Progenitor cell of endocrine pancreas (in vitro differentiated cells): ENCODE results near the gene CFAP73. TPM values are rescaled to one million over a fixed set of nuclear protein-coding genes. Genes with fewer than 3 reads are reported as not detected.
"Not testable (repeated sequence)": the region's sequence is repeated elsewhere in the genome, so short reads cannot be mapped to it uniquely, and the experiment has no call there.

ENCODE experiments used
- DNase-seq: peaks from one replicate; pipeline ENCODE4 v3.0.0; 2021; ENCODE audit warnings: low spot score; ENCODE audit not compliant: unreplicated experiment
- H3K27ac Mint-ChIP-seq: 2 replicates; pipeline ENCODE4 v1.8.0; 2021; ENCODE audit warnings: mild to moderate bottlenecking, moderate library complexity, mixed read lengths
- H3K27me3 Mint-ChIP-seq: 2 replicates; pipeline ENCODE4 v1.8.0; 2021; ENCODE audit warnings: mixed read lengths
- H3K36me3 Mint-ChIP-seq: 2 replicates; pipeline ENCODE4 v1.8.0; 2022; ENCODE audit warnings: mixed read lengths; ENCODE audit not compliant: insufficient read depth
- H3K4me1 Mint-ChIP-seq: 2 replicates; pipeline ENCODE4 v1.8.0; 2021; ENCODE audit warnings: low read depth, mixed read lengths
- H3K4me3 Mint-ChIP-seq: 2 replicates; pipeline ENCODE4 v1.8.0; 2021; ENCODE audit warnings: low read depth, mild to moderate bottlenecking, moderate library complexity, mixed read lengths
- H3K9me3 Mint-ChIP-seq: 2 replicates; pipeline ENCODE4 v1.8.0; 2021; ENCODE audit warnings: low read depth, mixed read lengths
- total RNA-seq: library from RNA; stranded (reverse); gene quantifications from 2 replicates; pipeline ENCODE4 v1.2.1, GENCODE V29; 2021
- TF ChIP-seq, protein P1 (sequence below): fragments of 200-600 bp; sonication (generic); IDR thresholded peaks from one replicate; pipeline ENCODE4 v1.5.0; 2021; ENCODE audit warnings: antibody characterized with exemption, mild to moderate bottlenecking; ENCODE audit not compliant: unreplicated experiment

The CFAP73 gene
- total RNA-seq, 1 donor from 2014 or later, result not detected

DNA sequence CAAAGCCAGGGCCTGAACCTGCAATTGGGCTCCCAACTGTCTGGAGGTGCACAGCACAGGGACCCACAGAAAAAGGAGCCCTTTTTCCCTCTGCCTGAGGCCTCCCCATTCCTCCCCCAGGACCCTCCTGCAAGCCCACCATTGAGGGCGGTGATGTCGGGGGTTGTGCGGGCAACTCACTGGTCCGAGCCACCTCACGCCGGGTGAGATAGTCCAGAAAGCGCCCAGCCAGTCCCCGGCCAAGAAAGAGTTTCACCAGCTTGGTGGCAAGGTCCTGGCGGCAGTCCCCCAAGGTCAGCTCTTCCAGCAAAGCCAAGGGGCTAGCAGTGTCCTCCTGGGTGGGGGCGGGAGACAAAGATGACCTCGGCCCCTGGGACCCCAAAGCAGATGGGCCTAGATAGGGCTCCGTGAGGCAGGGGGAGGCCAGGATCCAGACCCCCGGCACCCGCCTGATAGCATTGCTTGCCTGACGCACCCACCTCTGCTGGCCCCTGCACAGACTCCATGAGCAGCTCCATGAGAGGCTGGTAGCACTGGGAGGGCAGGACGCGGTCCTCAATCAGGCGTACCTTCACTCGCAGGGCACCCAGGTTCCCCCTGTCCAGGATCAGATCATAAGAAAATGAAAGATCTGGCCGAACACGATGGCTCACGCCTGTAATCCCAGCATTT is 33.9 kb upstream of the CFAP73 start:
- H3K9me3 Mint-ChIP-seq, result no peaks in the 10 kb centered on the region
- TF ChIP-seq, protein P1, sequence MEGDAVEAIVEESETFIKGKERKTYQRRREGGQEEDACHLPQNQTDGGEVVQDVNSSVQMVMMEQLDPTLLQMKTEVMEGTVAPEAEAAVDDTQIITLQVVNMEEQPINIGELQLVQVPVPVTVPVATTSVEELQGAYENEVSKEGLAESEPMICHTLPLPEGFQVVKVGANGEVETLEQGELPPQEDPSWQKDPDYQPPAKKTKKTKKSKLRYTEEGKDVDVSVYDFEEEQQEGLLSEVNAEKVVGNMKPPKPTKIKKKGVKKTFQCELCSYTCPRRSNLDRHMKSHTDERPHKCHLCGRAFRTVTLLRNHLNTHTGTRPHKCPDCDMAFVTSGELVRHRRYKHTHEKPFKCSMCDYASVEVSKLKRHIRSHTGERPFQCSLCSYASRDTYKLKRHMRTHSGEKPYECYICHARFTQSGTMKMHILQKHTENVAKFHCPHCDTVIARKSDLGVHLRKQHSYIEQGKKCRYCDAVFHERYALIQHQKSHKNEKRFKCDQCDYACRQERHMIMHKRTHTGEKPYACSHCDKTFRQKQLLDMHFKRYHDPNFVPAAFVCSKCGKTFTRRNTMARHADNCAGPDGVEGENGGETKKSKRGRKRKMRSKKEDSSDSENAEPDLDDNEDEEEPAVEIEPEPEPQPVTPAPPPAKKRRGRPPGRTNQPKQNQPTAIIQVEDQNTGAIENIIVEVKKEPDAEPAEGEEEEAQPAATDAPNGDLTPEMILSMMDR, result no peak
- H3K36me3 Mint-ChIP-seq, result no peaks in the 10 kb centered on the region
- peaks cover 16% of the 10 kb centered on the region for H3K27me3 Mint-ChIP-seq
- no peak overlapping the region for H3K4me3 Mint-ChIP-seq
- H3K4me1 Mint-ChIP-seq, result no peaks in the 10 kb centered on the region
- DNase-seq, result no peak
- H3K27ac Mint-ChIP-seq, result no peak overlapping the region

GRCh38 chr12:113116875-113117274 is 32.6 kb upstream of the CFAP73 start:
- H3K4me1 Mint-ChIP-seq, result no peaks in the 10 kb centered on the region
- DNase-seq, result no peak
- peaks cover 10% of the 10 kb centered on the region for H3K27me3 Mint-ChIP-seq
- TF ChIP-seq, protein P1, result no peak
- no peak overlapping the region for H3K27ac Mint-ChIP-seq
- no peak overlapping the region for H3K4me3 Mint-ChIP-seq
- no peaks in the 10 kb centered on the region for H3K36me3 Mint-ChIP-seq
- no peaks in the 10 kb centered on the region for H3K9me3 Mint-ChIP-seq

- H3K4me1 Mint-ChIP-seq, H3K9me3 Mint-ChIP-seq, H3K27me3 Mint-ChIP-seq, H3K4me3 Mint-ChIP-seq, H3K27ac Mint-ChIP-seq, H3K36me3 Mint-ChIP-seq, DNase-seq: not testable (repeated sequence)
These were observed 31.8 kb upstream of the CFAP73 start for GRCh38 chr12:113117684-113118083.

DNA sequence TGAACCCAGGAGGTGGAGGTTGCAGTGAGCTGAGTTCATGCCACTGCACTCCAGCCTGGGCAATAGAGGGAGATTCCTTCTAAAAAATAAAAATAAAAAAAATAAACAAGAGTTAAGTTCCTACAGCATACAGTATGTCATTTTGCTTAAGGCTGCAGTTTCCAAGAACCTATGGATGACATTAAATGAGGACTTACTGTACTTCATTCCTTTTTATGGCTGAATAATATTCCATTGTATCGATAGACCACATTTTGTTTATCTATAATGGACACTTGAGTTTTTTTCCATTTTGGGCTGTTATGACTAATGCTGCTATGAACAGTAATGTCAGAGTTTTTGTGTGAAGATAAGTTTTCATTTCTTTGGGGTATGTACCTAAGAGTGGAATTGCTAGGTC is 31.4 kb upstream of the CFAP73 start:
- TF ChIP-seq, protein P1, result no peak
- Mint-ChIP-seq H3K4me1 (no peaks in the 10 kb centered on the region), H3K27me3 (peaks cover 6% of the 10 kb centered on the region), H3K27ac (no peak overlapping the region), H3K36me3 (no peaks in the 10 kb centered on the region), H3K9me3 (peaks cover 6% of the 10 kb centered on the region), H3K4me3 (no peak overlapping the region)
- no peak for DNase-seq

GRCh38 chr12:113119980-113120669 is 29.4 kb upstream of the CFAP73 start:
- peaks cover 8% of the 10 kb centered on the region for H3K9me3 Mint-ChIP-seq
- H3K36me3 Mint-ChIP-seq, result no peaks in the 10 kb centered on the region
- TF ChIP-seq, protein P1, result no peak
- no peak overlapping the region for H3K4me3 Mint-ChIP-seq
- DNase-seq, result no peak
- no peak overlapping the region for H3K27ac Mint-ChIP-seq
- no peaks in the 10 kb centered on the region for H3K4me1 Mint-ChIP-seq
- peaks cover 3% of the 10 kb centered on the region for H3K27me3 Mint-ChIP-seq
